GM12878 (cell line): Measurements from ENCODE around the gene MAN1B1. TPM values are rescaled to one million over a fixed set of nuclear protein-coding genes. Genes with fewer than 3 reads are reported as not detected.

Experiments used
- ATAC-seq: fragments of 200-7000 bp; cut with Tn5 transposase; 3 replicates; pipeline ENCODE4 v1.9.1; 2020; ENCODE audit warnings: mild to moderate bottlenecking, moderate library complexity
- BruUV-seq: library from RNA; stranded (reverse); fragments of 400-500 nt; replicated peaks from 2 replicates; lab custom pipeline; 2021; lab: Mats Ljungman, UMichigan
- CTCF ChIA-PET: fragments of 300-600 bp; sonication (Branson Sonifier 250); formaldehyde crosslinking; extraction: SDS; loops from one replicate; lab custom pipeline; 2021; ENCODE audit warnings: inconsistent platforms; lab: Yijun Ruan, JAX
- POLR2A ChIA-PET: fragments of 350-600 bp; formaldehyde crosslinking; extraction: SDS; loops from one replicate; lab custom pipeline; 2021; ENCODE audit warnings: inconsistent platforms; lab: Charles Lee
- RAD21 ChIA-PET: fragments of 300-600 bp; sonication (Branson Sonifier 250); formaldehyde crosslinking; loops from one replicate; lab custom pipeline; 2023; ENCODE audit warnings: antibody characterized with exemption; ENCODE audit not compliant: unreplicated experiment; lab: Charles Lee
- SMC1A ChIA-PET: fragments of 300-600 bp; sonication (Branson Sonifier 250); formaldehyde crosslinking; loops from one replicate; lab custom pipeline; 2023; ENCODE audit not compliant: unreplicated experiment, uncharacterized antibody; lab: Charles Lee
- DNase-seq: peaks from one replicate; pipeline ENCODE4 v3.0.0-alpha.2; 2011; ENCODE audit warnings: low read depth, low spot score
- FAIRE-seq: peaks from 3 replicates; lab custom pipeline; 2011; peaks lifted over from hg19 to GRCh38; lab: Jason Lieb, UNC
- H2AFZ ChIP-seq: 2 replicates; pipeline ENCODE4 v1.6.0; 2011; ENCODE audit warnings: low read depth, low read length, control low read depth; ENCODE audit not compliant: control insufficient read depth
- H3K27ac ChIP-seq: 2 replicates; pipeline ENCODE4 v1.5.1; 2011; ENCODE audit warnings: control low read depth; ENCODE audit not compliant: control insufficient read depth, insufficient read depth
- H3K27me3 ChIP-seq, 2 experiments: replicated peaks in 1 of 2; 2 replicates each; pipeline versions ENCODE4 v1.6.0 to v1.6.1; 2011; ENCODE audit warnings: low read length in 1 of 2; ENCODE audit not compliant: control insufficient read depth in 2 of 2, insufficient read depth in 2 of 2
- H3K36me3 ChIP-seq, 2 experiments: 2 replicates each; pipeline ENCODE4 v1.5.1; 2011; ENCODE audit warnings: low read length in 1 of 2; ENCODE audit not compliant: control insufficient read depth in 2 of 2, insufficient read depth in 2 of 2
- H3K4me1 ChIP-seq: 2 replicates; pipeline ENCODE4 v1.6.1; 2011; ENCODE audit warnings: mild to moderate bottlenecking, low read length, moderate library complexity, mixed read lengths; ENCODE audit not compliant: control insufficient read depth, insufficient read depth
- H3K4me2 ChIP-seq: 2 replicates; pipeline ENCODE4 v1.6.0; 2011; ENCODE audit warnings: control low read depth; ENCODE audit not compliant: control insufficient read depth, insufficient read depth
- H3K4me3 ChIP-seq: fragments of 200-600 bp; sonication (generic); 2 replicates; pipeline ENCODE4 v1.5.1; 2016
- H3K79me2 ChIP-seq: 2 replicates; pipeline ENCODE4 v1.6.0; 2011; ENCODE audit warnings: low read length; ENCODE audit not compliant: control insufficient read depth, insufficient read depth
- H3K9ac ChIP-seq: 2 replicates; pipeline ENCODE4 v1.8.0; 2011; ENCODE audit warnings: low read length, control low read depth, mixed read lengths; ENCODE audit not compliant: control insufficient read depth, insufficient read depth
- H3K9me3 ChIP-seq: replicated peaks from 3 replicates; pipeline ENCODE4 v1.5.1; 2011; ENCODE audit warnings: mild to moderate bottlenecking, low read length; ENCODE audit not compliant: control insufficient read depth, insufficient read depth
- H4K20me1 ChIP-seq: 2 replicates; pipeline ENCODE4 v1.6.0; 2011; ENCODE audit not compliant: control insufficient read depth, insufficient read depth
- BHLHE40 ChIP-seq, 2 experiments: fragments of 450-650 bp in 1 of 2; IDR thresholded peaks; 2 replicates each; pipeline ENCODE4 v1.6.1; 2011 to 2017; ENCODE audit warnings: low read depth in 2 of 2, borderline replicate concordance in 1 of 2, improper control_type of control experiment in 1 of 2, low read length in 1 of 2, mild to moderate bottlenecking in 1 of 2
- CHD2 ChIP-seq: IDR thresholded peaks from 2 replicates; pipeline ENCODE4 v1.6.1; 2011; ENCODE audit warnings: low read depth, low read length, improper control_type of control experiment, borderline replicate concordance
- ELK1 ChIP-seq: IDR thresholded peaks from 2 replicates; pipeline ENCODE4 v1.6.1; 2012; ENCODE audit warnings: low read depth, low read length, improper control_type of control experiment
- IKZF2 ChIP-seq, 2 experiments: fragments of 450-650 bp; IDR thresholded peaks; 2 replicates each; pipeline ENCODE4 v1.6.1; 2017; ENCODE audit warnings: mild to moderate bottlenecking in 2 of 2, moderate library complexity in 2 of 2
- MEF2A ChIP-seq: IDR thresholded peaks from 2 replicates; pipeline ENCODE4 v1.6.1; 2011; ENCODE audit warnings: low read depth, mild to moderate bottlenecking, low read length, moderate library complexity; ENCODE audit not compliant: insufficient read depth
- MXI1 ChIP-seq: fragments of 150-350 bp; IDR thresholded peaks from 2 replicates; pipeline ENCODE4 v1.6.1; 2011; ENCODE audit warnings: low read depth, mild to moderate bottlenecking, inconsistent platforms, low read length, improper control_type of control experiment
- NR2F1 ChIP-seq: fragments of 450-650 bp; conservative IDR thresholded peaks from 2 replicates; pipeline ENCODE4 v1.6.1; 2017; ENCODE audit warnings: mild to moderate bottlenecking
- PAX5 ChIP-seq: IDR thresholded peaks from 2 replicates; pipeline ENCODE4 v1.6.1; 2011; ENCODE audit warnings: low read depth, low read length, borderline replicate concordance
- RAD21 ChIP-seq: IDR thresholded peaks from 2 replicates; pipeline ENCODE4 v1.6.1; 2011; ENCODE audit warnings: mild to moderate bottlenecking, low read depth, low read length, moderate library complexity; ENCODE audit not compliant: insufficient read depth
- RUNX3 ChIP-seq: IDR thresholded peaks from 2 replicates; pipeline ENCODE4 v1.6.1; 2012; ENCODE audit warnings: low read length, inconsistent platforms
- SREBF2 ChIP-seq: IDR thresholded peaks from 2 replicates; pipeline ENCODE4 v1.6.1; 2012; ENCODE audit warnings: mild to moderate bottlenecking, low read length
- STAT1 ChIP-seq: fragments of 450-650 bp; conservative IDR thresholded peaks from 2 replicates; pipeline ENCODE4 v1.6.1; 2014; ENCODE audit warnings: antibody characterized with exemption, mild to moderate bottlenecking
- SUPT20H ChIP-seq: IDR thresholded peaks from 2 replicates; pipeline ENCODE4 v1.6.1; 2011; ENCODE audit warnings: low read depth, mild to moderate bottlenecking, low read length, moderate library complexity, borderline replicate concordance; ENCODE audit not compliant: control insufficient read depth
- WGBS: methylation state at CpG from one replicate; pipeline ENCODE4 v1.1.6; 2016; ENCODE audit warnings: low lambda C conversion rate; ENCODE audit not compliant: insufficient replicate concordance, insufficient coverage; ENCODE audit errors: missing lambda C conversion rate; 5-methylcytosine and 5-hydroxymethylcytosine counted together
- in situ Hi-C: fragments of 300-500 bp; cut with MboI; formaldehyde crosslinking; loops from 9 replicates; pipeline ENCODE4 v1.14.3; 2018; ENCODE audit warnings: mixed read lengths
- intact Hi-C: fragments of 100-400 bp; cut with micrococcal nuclease; formaldehyde crosslinking; loops from one replicate; pipeline ENCODE4 v1.14.2; 2022; ENCODE audit not compliant: unreplicated experiment
- polyA plus RNA-seq, 11 experiments: library from polyadenylated mRNA; depleted of rRNA in 4 of 11; unstranded in 6 of 11; stranded (reverse) in 5 of 11; fragments of >200 nt; fragmentation: Nextera tagmentation in 4 of 11; fragmentation: Illumina TruSeq in 1 of 11; extraction: Ambion mirVana in 4 of 11; extraction: Trizol in 1 of 11; gene quantifications; 1 replicate in 1 of 11; 2 replicates in 10 of 11; pipeline versions ENCODE4 v1.2.1 to v1.2.3, GENCODE V29; 2011 to 2016; ENCODE audit warnings: inconsistent platforms in 2 of 11, missing spikeins in 2 of 11, low read depth in 1 of 11
- total RNA-seq, 4 experiments: library from RNA; depleted of rRNA in 3 of 4; stranded (reverse); fragments of >200 nt in 3 of 4; fragmentation: Illumina TruSeq in 1 of 4; extraction: Trizol in 1 of 4; gene quantifications; 2 replicates each; pipeline versions ENCODE4 v1.2.1 to v1.2.3, GENCODE V29; 2013 to 2021

MAN1B1 gene
- total and polyA plus RNA-seq, 10 of the 15 experiments (the other 5 are each of a cell fraction or from before 2014, with no cell fraction given) = 0.71 to 34.1 (median 22.7) TPM

- Histone ChIP-seq H3K4me1 (peaks cover 33% of the 10 kb centered on the region), H3K9ac (no peak overlapping the region), H3K9me3 (no peaks in the 10 kb centered on the region), H3K36me3 (peaks cover 0 to 5% of the 10 kb centered on the region in 2 experiments; a peak in 3 of 4 replicates), H3K4me2 (no peak overlapping the region), H3K27me3 (no peaks in the 10 kb centered on the region), H3K27ac (peak overlapping the region; percentile 54; the same call in 1 of the 2 replicates), H3K79me2 (peaks cover 17% of the 10 kb centered on the region), H3K4me3 (no peak overlapping the region), H4K20me1 (no peaks in the 10 kb centered on the region; the same call in 1 of the 2 replicates), H2AFZ (no peak overlapping the region)
- in situ Hi-C loops = no loop called here
- POLR2A ChIA-PET = interaction anchor here (0.7 to 4.6 kb wide), 5 partner anchors 12 to 156 kb away, joined by 3 to 19 read pairs (median 11); partner anchors contain the start of gene SAPCD2
- SMC1A ChIA-PET = interaction anchor here (1.7 to 1.9 kb wide), 2 partner anchors 13 kb away, joined by 8 read pairs; partner anchors contain the start of gene SAPCD2
- ATAC-seq (no peak), FAIRE-seq (no peak), DNase-seq (no peak)
- intact Hi-C loops = no loop called here
- no peak for TF ChIP-seq IKZF2 (IDR thresholded peaks at IDR 0.05)
- TF ChIP-seq SUPT20H = no peak
- no peak for TF ChIP-seq PAX5
- TF ChIP-seq CHD2 = no peak
- no peak for TF ChIP-seq ELK1
- TF ChIP-seq NR2F1 = no peak
- TF ChIP-seq RAD21 = no peak
- no peak for TF ChIP-seq MXI1
- no peak for TF ChIP-seq RUNX3
- no peak for TF ChIP-seq MEF2A
- TF ChIP-seq STAT1 = no peak
- TF ChIP-seq SREBF2 = no peak
- no peak for TF ChIP-seq BHLHE40 (IDR thresholded peaks at IDR 0.05; ENCODE audit: borderline replicate concordance in 1 of 2, low read depth in 2 of 2, low read length in 1 of 2)
- 39% methylated on average over 8 of the region's 8 CpGs for WGBS
- no TSS peak for BruUV-seq
- CTCF ChIA-PET = interaction anchor here (1.2 to 5.0 kb wide), 4 partner anchors 13 to 154 kb away, joined by 3 to 80 read pairs (median 8); partner anchors contain the start of gene SAPCD2
- RAD21 ChIA-PET = interaction anchor here (0.7 to 2.1 kb wide), 4 partner anchors 11 to 15 kb away, joined by 3 to 8 read pairs (median 6); partner anchors contain the start of gene SAPCD2
Observed at GRCh38 chr9:137082925-137083290, 3.9 kb upstream of the MAN1B1 start.
